ENCODE measurements around the gene ANKH. TPM values are rescaled to one million over a fixed set of nuclear protein-coding genes. Genes with fewer than 3 reads are reported as not detected.
A peak's percentile ranks its signal among the peaks of the same experiment; 100 is the strongest.
"Not testable (repeated sequence)": the region's sequence is repeated elsewhere in the genome, so short reads cannot be mapped to it uniquely, and the experiment has no call there.

The ANKH gene
- total RNA-seq, 2 donors from 2014 or later: 177 to 205 TPM

DNA sequence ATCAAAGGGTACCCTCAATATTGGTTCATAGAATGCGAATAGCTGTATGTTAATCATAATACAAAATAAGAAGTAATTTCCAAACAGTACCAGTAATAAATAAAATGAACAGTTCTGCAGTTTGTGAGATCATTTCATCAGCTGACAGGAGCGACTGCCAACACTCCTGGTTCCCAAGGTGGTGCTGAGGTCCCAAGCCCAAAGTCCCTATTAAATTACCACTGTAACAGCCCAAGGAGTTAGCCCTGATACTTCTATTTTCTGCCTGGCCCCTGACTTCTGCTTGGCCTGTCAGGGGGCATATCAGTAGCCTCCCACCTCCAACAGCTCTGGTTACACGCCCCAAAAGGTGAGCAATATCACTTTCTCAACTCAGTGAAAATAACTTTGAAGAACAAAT is 47.1 kb downstream of the ANKH start:
- H3K4me3 ChIP-seq: no peak overlapping the region
- DNase-seq (ENCODE audit: low spot score): no peak

DNA sequence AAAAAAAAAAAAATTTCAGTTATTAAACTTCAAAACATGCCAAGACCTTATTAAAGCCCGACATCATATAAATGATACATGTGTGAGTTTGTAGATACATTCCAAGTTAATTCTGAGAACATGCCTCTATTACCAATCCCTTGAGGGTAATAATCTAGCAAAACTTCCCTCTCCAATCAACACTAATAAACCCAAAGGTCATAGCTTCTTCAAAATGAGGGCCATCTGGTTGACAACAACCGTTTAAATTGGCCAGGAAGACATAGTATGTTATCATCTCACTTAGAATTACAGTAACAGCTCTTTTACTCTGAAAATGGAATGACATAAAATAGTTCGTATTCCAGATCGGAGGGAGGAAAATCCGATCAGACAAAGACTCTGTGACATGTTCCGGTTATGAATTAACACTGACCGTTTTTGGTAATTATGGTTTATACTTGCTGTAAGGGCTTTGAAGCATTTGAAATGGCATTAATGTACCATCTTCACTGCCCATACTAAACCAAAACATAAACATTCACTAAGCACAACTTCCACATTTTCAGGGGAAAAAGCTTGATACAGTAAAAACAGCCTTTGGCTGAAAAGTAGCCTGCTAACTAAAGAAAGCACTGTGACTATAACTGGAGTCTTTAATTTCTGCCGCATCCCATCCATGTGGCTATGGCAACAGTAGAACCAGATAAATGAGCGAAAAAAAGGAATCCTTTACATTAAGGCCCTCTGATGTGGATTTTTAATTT is 50.3 kb downstream of the ANKH start:
- no peak overlapping the region for H3K27ac ChIP-seq
- no peaks in the 10 kb centered on the region for H3K36me3 ChIP-seq
- no peak overlapping the region for H3K4me3 ChIP-seq
- no peak for ATAC-seq (ENCODE audit: insufficient number of reproducible peaks, low FRiP score, low read depth)
- no peak for DNase-seq (ENCODE audit: low spot score)
- H3K27me3 ChIP-seq (replicated peaks; ENCODE audit: insufficient read depth): no peaks in the 10 kb centered on the region
- H3K4me1 ChIP-seq (ENCODE audit: control insufficient read depth in 1 of 2, low read depth in 2 of 2): peaks cover 16 to 68% of the 10 kb centered on the region in 2 donors
- H3K9me3 ChIP-seq: no peaks in the 10 kb centered on the region
- TF ChIP-seq, protein P1, sequence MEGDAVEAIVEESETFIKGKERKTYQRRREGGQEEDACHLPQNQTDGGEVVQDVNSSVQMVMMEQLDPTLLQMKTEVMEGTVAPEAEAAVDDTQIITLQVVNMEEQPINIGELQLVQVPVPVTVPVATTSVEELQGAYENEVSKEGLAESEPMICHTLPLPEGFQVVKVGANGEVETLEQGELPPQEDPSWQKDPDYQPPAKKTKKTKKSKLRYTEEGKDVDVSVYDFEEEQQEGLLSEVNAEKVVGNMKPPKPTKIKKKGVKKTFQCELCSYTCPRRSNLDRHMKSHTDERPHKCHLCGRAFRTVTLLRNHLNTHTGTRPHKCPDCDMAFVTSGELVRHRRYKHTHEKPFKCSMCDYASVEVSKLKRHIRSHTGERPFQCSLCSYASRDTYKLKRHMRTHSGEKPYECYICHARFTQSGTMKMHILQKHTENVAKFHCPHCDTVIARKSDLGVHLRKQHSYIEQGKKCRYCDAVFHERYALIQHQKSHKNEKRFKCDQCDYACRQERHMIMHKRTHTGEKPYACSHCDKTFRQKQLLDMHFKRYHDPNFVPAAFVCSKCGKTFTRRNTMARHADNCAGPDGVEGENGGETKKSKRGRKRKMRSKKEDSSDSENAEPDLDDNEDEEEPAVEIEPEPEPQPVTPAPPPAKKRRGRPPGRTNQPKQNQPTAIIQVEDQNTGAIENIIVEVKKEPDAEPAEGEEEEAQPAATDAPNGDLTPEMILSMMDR (IDR thresholded peaks at IDR 0.05): no peak

More for the DNA sequence above, 47.1 kb downstream of the ANKH start:
- ATAC-seq (ENCODE audit: insufficient number of reproducible peaks, low FRiP score, low read depth): no peak
- Histone ChIP-seq H3K27ac (peak overlapping the region in 1 of 2 donors; percentile 9), H3K4me1 (ENCODE audit: control insufficient read depth in 1 of 2, low read depth in 2 of 2) (peaks cover 14 to 53% of the 10 kb centered on the region in 2 donors), H3K36me3 (no peaks in the 10 kb centered on the region), H3K27me3 (replicated peaks; ENCODE audit: insufficient read depth) (no peaks in the 10 kb centered on the region), H3K9me3 (no peaks in the 10 kb centered on the region)
- TF ChIP-seq, protein P1 (IDR thresholded peaks at IDR 0.05): no peak

DNA sequence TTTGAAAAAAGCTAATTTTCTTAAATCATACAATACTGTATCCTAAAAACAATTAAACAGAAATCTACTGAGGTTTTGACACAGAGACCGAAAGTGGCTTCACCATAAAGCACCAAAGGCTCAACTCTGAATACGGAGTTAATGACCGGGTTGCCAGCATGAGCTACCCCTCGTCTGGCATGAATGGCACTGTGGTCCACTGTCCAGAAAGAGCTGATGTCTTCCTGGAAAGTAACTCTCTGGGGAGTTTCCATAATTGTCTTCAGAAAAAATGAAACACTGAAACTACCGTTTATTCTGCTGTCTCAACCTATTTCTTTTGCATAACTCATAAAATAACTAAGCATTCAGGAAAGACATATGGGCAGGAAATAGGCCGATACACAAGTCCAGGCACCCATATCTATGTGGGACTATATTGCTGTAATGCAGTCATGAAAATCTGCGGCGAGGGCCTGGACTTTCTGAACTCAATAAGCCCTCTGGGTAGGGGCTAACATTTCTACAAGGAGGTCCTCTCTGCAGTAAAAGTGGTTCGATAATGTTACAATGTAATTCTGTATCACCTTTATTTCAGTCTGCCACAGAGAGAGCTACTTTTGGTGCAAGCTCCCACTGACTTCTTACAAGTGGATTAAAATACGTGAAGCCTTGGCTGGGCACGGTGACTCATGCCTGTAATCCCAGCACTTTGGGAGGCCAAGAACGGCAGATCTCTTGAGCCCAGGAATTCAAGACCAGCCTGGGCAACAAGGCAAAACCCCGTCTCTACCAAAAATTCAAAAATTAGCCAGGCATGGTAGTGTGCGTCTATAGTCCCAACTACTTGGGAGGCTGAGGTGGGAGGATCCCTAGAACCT is 52.4 kb downstream of the ANKH start:
- H3K4me3 ChIP-seq: no peak overlapping the region
- H3K9me3 ChIP-seq: no peaks in the 10 kb centered on the region
- TF ChIP-seq, protein P1 (IDR thresholded peaks at IDR 0.05): no peak
- no peaks in the 10 kb centered on the region for H3K27me3 ChIP-seq (replicated peaks; ENCODE audit: insufficient read depth)
- DNase-seq (ENCODE audit: low spot score) (no peak), ATAC-seq (ENCODE audit: insufficient number of reproducible peaks, low FRiP score, low read depth) (no peak)
- no peaks in the 10 kb centered on the region for H3K36me3 ChIP-seq
- peaks cover 21 to 61% of the 10 kb centered on the region in 2 donors for H3K4me1 ChIP-seq (ENCODE audit: control insufficient read depth in 1 of 2, low read depth in 2 of 2)
- peak overlapping the region in 1 of 2 donors; percentile 54 for H3K27ac ChIP-seq

DNA sequence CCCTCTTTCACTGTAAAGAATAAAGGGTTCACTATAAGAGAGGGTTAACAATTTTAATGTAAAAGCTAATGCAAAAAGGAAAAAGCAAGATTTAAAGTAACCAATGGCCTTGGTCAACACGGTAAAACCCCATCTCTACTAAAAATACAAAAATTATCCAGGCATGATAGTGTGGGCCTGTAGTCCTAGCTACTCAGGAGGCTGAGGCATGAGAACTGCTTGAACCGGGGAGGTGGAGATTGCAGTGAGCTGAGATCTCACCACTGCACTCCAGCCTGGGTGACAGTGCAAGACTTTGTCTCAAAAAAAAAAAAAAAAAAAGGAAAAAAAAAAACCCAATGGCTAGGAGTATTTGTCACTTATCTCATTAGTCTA is 53.8 kb downstream of the ANKH start:
- H3K4me1 ChIP-seq (ENCODE audit: control insufficient read depth in 1 of 2, low read depth in 2 of 2): peaks cover 21 to 67% of the 10 kb centered on the region in 2 donors
- peak overlapping the region; percentile 32 to 64 for H3K27ac ChIP-seq
- not testable (repeated sequence) for H3K4me3 ChIP-seq

DNA sequence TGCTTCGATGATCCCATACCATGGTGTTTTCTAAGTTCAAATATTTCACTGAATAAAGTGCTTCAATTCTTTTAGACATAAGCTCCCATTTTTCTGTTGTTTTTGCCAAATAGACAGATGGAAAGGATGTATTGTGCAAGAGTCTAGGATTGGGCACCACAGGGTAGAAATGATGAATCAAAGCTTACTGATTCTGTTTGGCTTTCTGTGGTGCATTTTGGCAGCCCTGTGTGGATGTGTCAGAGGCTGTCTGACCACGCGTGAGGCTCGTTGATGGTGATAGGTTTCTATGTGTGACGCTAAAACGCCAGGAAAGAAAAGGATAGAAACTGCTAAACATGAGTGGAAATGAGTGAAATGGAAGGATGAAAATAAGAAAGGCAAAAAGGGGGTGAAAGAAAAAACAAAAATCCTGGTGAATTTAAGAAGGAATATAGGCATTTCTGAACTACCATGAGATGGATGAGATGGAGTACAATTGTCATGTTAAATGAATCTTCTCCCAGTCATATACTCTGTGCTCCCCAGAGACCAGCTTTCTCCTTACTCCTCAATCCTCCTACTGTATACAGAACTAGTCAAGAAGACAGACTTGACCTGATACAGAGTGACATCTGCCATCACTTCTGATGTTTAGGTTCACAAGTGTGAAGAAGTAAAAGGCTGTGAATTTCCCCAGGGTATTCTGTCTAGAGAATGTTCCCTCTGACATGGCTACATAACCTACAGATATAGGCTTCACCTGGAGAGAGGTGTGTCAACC is 54.4 kb downstream of the ANKH start:
- Histone ChIP-seq H3K9me3 (no peaks in the 10 kb centered on the region), H3K27ac (peak overlapping the region; percentile 40 to 64), H3K27me3 (replicated peaks; ENCODE audit: insufficient read depth) (no peaks in the 10 kb centered on the region), H3K4me3 (no peak overlapping the region), H3K4me1 (ENCODE audit: control insufficient read depth in 1 of 2, low read depth in 2 of 2) (peaks cover 23 to 67% of the 10 kb centered on the region in 2 donors), H3K36me3 (no peaks in the 10 kb centered on the region)
- peak; percentile 40 for DNase-seq (ENCODE audit: low spot score)
- TF ChIP-seq, protein P1 (IDR thresholded peaks at IDR 0.05): no peak
- ATAC-seq (ENCODE audit: insufficient number of reproducible peaks, low FRiP score, low read depth): peak; percentile 51

More for the DNA sequence above, 53.8 kb downstream of the ANKH start:
- not testable (repeated sequence) for H3K27me3 ChIP-seq (replicated peaks; ENCODE audit: insufficient read depth); DNase-seq (ENCODE audit: low spot score); ATAC-seq (ENCODE audit: insufficient number of reproducible peaks, low FRiP score, low read depth); H3K9me3 ChIP-seq; H3K36me3 ChIP-seq
